NCI-H1417 (cell line): ENCODE results near the gene CHD6.
"Not testable (repeated sequence)": the region's sequence is repeated elsewhere in the genome, so short reads cannot be mapped to it uniquely, and the experiment has no call there.

Experiments used
- DNase-seq, 3 experiments: peaks; one replicate each; lab custom pipeline; 2025; lab: John Stamatoyannopoulos, UW

The CHD6 gene

GRCh38 chr20:41538810-41539596 is 79.2 kb downstream of the CHD6 start:
- DNase-seq: no peak

- DNase-seq: no peak
These were observed 80.3 kb downstream of the CHD6 start for GRCh38 chr20:41537865-41538264.

- DNase-seq: not testable (repeated sequence)
These were observed 82.6 kb downstream of the CHD6 start for GRCh38 chr20:41535551-41535950.

GRCh38 chr20:41534842-41535241 is 83.3 kb downstream of the CHD6 start:
- DNase-seq: no peak

- no peak for DNase-seq
These were observed 84.0 kb downstream of the CHD6 start for GRCh38 chr20:41534170-41534569.

GRCh38 chr20:41533537-41534136 is 84.5 kb downstream of the CHD6 start:
- peak in 2 of 3 experiments; percentile 43 to 78 for DNase-seq

- DNase-seq: no peak
These were observed 85.2 kb downstream of the CHD6 start for GRCh38 chr20:41532935-41533334.

- DNase-seq: no peak
These were observed 86.5 kb downstream of the CHD6 start for GRCh38 chr20:41531518-41532275.

GRCh38 chr20:41530923-41531322 is 87.3 kb downstream of the CHD6 start:
- no peak for DNase-seq

GRCh38 chr20:41526327-41526726 is 91.8 kb downstream of the CHD6 start:
- DNase-seq: no peak

- peak in 1 of 3 experiments; percentile 10 for DNase-seq
These were observed 93.1 kb downstream of the CHD6 start for GRCh38 chr20:41524980-41525613.

- DNase-seq: no peak
These were observed 94.3 kb downstream of the CHD6 start for GRCh38 chr20:41523857-41524256.

GRCh38 chr20:41513829-41514228 is 104.3 kb downstream of the CHD6 start:
- DNase-seq: no peak

- DNase-seq: no peak
These were observed 105.6 kb downstream of the CHD6 start for GRCh38 chr20:41512624-41513023.

GRCh38 chr20:41510847-41511450 is 107.2 kb downstream of the CHD6 start:
- DNase-seq: no peak

GRCh38 chr20:41510224-41510623 is 108.0 kb downstream of the CHD6 start:
- DNase-seq: no peak

GRCh38 chr20:41509316-41510200 is 108.6 kb downstream of the CHD6 start:
- DNase-seq: peak; percentile 6 to 38 (median 27)

- no peak for DNase-seq
These were observed 109.8 kb downstream of the CHD6 start for GRCh38 chr20:41508335-41508734.

GRCh38 chr20:41507851-41508250 is 110.3 kb downstream of the CHD6 start:
- DNase-seq: no peak

GRCh38 chr20:41507436-41507835 is 110.7 kb downstream of the CHD6 start:
- no peak for DNase-seq
